ENCODE data around the gene HHLA2.

DNA sequence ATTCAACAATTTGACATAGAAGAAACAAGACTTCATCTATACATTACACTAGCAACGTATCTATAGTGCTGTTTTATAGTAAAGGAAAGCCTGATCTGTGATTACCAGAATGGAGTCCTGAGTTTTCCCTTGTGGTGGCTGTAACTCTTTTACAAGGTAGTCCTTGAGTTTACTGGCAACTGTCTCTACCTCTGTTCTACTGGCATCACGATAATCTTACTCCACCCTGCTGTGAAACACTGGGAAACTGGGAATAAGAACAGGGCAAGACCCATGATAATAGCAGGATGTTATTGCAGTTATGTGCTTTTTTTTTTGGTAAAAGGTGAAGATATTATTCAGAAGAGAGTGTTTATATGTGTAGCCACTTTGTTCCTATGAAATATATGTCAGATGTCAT is 12.4 kb upstream of the HHLA2 start:
- TF ChIP-seq, protein P1, sequence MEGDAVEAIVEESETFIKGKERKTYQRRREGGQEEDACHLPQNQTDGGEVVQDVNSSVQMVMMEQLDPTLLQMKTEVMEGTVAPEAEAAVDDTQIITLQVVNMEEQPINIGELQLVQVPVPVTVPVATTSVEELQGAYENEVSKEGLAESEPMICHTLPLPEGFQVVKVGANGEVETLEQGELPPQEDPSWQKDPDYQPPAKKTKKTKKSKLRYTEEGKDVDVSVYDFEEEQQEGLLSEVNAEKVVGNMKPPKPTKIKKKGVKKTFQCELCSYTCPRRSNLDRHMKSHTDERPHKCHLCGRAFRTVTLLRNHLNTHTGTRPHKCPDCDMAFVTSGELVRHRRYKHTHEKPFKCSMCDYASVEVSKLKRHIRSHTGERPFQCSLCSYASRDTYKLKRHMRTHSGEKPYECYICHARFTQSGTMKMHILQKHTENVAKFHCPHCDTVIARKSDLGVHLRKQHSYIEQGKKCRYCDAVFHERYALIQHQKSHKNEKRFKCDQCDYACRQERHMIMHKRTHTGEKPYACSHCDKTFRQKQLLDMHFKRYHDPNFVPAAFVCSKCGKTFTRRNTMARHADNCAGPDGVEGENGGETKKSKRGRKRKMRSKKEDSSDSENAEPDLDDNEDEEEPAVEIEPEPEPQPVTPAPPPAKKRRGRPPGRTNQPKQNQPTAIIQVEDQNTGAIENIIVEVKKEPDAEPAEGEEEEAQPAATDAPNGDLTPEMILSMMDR (IDR thresholded peaks at IDR 0.05) = no peak
- TF ChIP-seq POLR2A (IDR thresholded peaks at IDR 0.05) = no peak

All from heart left ventricle (tissue), 13 donors.